ENCODE results near the gene FOXK2.

The FOXK2 gene

GRCh38 chr17:82638183-82638773, 118.7 kb downstream of the FOXK2 start:
- ATAC-seq = no peak

More at GRCh38 chr17:82638183-82638773, 118.7 kb downstream of the FOXK2 start:
- TF ChIP-seq ZNF70 (CRISPR knock-in tag; IDR thresholded peaks at IDR 0.05) = no peak
- TF ChIP-seq ISL1 (CRISPR knock-in tag; IDR thresholded peaks at IDR 0.05) = no peak
- TF ChIP-seq BACH2 (CRISPR knock-in tag; IDR thresholded peaks at IDR 0.05; ENCODE audit: borderline replicate concordance) = no peak
- TF ChIP-seq CREB5 (CRISPR knock-in tag; IDR thresholded peaks at IDR 0.05; ENCODE audit: low read depth) = no peak
- TF ChIP-seq ZNF8 (CRISPR knock-in tag; IDR thresholded peaks at IDR 0.05) = no peak
- TF ChIP-seq TSHZ2 (CRISPR knock-in tag; IDR thresholded peaks at IDR 0.05) = no peak
- no peak for TF ChIP-seq CSDC2 (CRISPR knock-in tag; IDR thresholded peaks at IDR 0.05)
- TF ChIP-seq GLIS3 (CRISPR knock-in tag; IDR thresholded peaks at IDR 0.05) = no peak
- no peak for TF ChIP-seq RARB (CRISPR knock-in tag; IDR thresholded peaks at IDR 0.05)
- TF ChIP-seq SNAI2 (CRISPR knock-in tag; IDR thresholded peaks at IDR 0.05) = no peak
- no peak for TF ChIP-seq ZNF565 (CRISPR knock-in tag; conservative IDR thresholded peaks at IDR 0.05; ENCODE audit: low read depth)
- no peak for TF ChIP-seq PATZ1 (CRISPR knock-in tag; IDR thresholded peaks at IDR 0.05; ENCODE audit: borderline replicate concordance)
- no peak for TF ChIP-seq ARNTL (CRISPR knock-in tag; IDR thresholded peaks at IDR 0.05; ENCODE audit: borderline replicate concordance, low read depth)
- TF ChIP-seq ZFP3 (CRISPR knock-in tag; IDR thresholded peaks at IDR 0.05) = no peak
- TF ChIP-seq OSR1 (CRISPR knock-in tag; IDR thresholded peaks at IDR 0.05) = no peak
- no peak for TF ChIP-seq TOX (CRISPR knock-in tag; IDR thresholded peaks at IDR 0.05; ENCODE audit: borderline replicate concordance)
- no peak for TF ChIP-seq CSRNP3 (CRISPR knock-in tag; IDR thresholded peaks at IDR 0.05)
- no peak for TF ChIP-seq TCF4 (CRISPR knock-in tag; IDR thresholded peaks at IDR 0.05; ENCODE audit: borderline replicate concordance)
- TF ChIP-seq POU6F1 (CRISPR knock-in tag; IDR thresholded peaks at IDR 0.05; ENCODE audit: borderline replicate concordance, low read depth) = no peak
- TF ChIP-seq ZC3H10 (CRISPR knock-in tag; IDR thresholded peaks at IDR 0.05) = no peak

Data from SK-N-SH treated with all-trans-retinoic acid at 6 μM for 48 hours (cell line).